ENCODE data around the gene ITPK1. TPM values are rescaled to one million over a fixed set of nuclear protein-coding genes. Genes with fewer than 3 reads are reported as not detected.

The ITPK1 gene
- total and polyA plus RNA-seq, 2 donors (not counting 3 experiments of a cell fraction or from before 2014, with no cell fraction given), result 39.6 to 51.8 TPM

DNA sequence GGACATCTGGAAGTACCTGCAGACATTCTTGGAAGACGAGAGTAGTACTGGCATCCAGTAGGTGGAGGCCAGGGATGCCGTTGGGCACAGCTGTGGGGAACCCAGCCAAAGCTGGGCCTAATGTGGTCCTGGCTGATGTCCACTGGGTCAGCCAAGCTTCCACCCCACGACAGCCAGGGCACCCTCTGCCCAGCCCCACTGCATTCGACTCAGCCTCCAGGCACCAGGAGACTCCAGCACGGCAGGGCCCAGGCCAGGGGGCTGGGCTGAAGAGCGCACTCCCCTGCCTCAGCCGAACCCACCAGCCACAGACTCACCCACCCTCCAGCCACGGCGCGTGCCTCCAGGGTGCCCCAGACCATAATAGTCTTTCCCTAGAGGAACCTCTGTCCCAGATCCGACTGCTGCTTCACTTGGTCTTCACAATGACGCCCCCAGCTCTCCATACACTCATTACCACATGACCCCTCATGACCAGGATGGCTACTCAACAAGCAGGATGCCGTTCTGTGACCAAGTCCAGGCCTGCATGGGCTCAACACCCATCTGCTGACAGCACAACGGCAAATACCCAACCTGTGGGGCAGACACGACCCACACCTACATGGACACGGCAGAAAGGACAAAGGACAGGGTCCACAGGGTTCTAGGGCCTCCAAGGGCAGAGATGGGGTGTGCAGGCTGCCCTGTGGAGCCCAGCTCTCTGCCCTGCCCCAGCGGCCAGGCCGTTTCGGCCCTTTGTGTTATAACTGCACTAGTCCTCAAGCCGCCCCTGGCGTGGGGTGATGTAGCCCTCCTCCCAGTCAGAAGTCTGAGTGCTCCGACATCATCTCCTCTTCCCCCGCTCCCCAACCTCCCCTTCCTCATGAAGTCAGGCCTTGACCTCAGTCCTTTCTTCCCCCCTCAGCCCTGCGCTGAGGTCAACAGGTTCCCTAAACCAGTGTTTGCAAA is 22.8 kb downstream of the ITPK1 start:
- FAIRE-seq (no peak), DNase-seq (ENCODE audit: low read depth, low spot score) (no peak)
- Histone ChIP-seq H3K9ac (replicated peaks; ENCODE audit: extremely low read depth, insufficient read depth, low read length) (no peak overlapping the region), H3K36me3 (ENCODE audit: control insufficient read depth in 2 of 2, extremely low read depth in 1 of 2, insufficient read depth in 2 of 2, low read length in 2 of 2) (no peaks in the 10 kb centered on the region), H2AFZ (ENCODE audit: low read depth, low read length) (no peak overlapping the region), H3K4me3 (replicated peaks in 1 of 3; ENCODE audit: insufficient read depth in 1 of 3, low read depth in 1 of 3, low read length in 3 of 3) (no peak overlapping the region), H3K4me2 (ENCODE audit: insufficient read depth, low read length) (no peak overlapping the region), H4K20me1 (replicated peaks; ENCODE audit: control insufficient read depth, extremely low read depth, insufficient read depth, low read length) (no peaks in the 10 kb centered on the region), H3K4me1 (ENCODE audit: control insufficient read depth, extremely low read depth, insufficient read depth, low read length) (no peaks in the 10 kb centered on the region), H3K27me3 (ENCODE audit: control insufficient read depth in 2 of 2, insufficient read depth in 2 of 2, low read length in 2 of 2) (no peaks in the 10 kb centered on the region), H3K27ac (ENCODE audit: insufficient read depth, low read depth, low read length) (no peak overlapping the region), H3K9me1 (replicated peaks; ENCODE audit: control insufficient read depth, extremely low read depth, insufficient read depth, low read length) (no peaks in the 10 kb centered on the region), H3K9me3 (replicated peaks; ENCODE audit: control insufficient read depth, insufficient read depth, low read length) (no peaks in the 10 kb centered on the region), H3K79me2 (ENCODE audit: control insufficient read depth, insufficient read depth, low read length) (no peaks in the 10 kb centered on the region)
- no peak for TF ChIP-seq JUN (IDR thresholded peaks at IDR 0.05; ENCODE audit: borderline replicate concordance, insufficient read depth, insufficient read length, low read depth)
- TF ChIP-seq POLR2AphosphoS5 (IDR thresholded peaks at IDR 0.05; ENCODE audit: insufficient read depth, low read depth, low read length), result no peak
- TF ChIP-seq MYC (IDR thresholded peaks at IDR 0.05; ENCODE audit: low read depth, low read length), result no peak
- TF ChIP-seq GATA2 (IDR thresholded peaks at IDR 0.05; ENCODE audit: insufficient read depth, insufficient read length, low read depth, low read length), result no peak
- no peak for TF ChIP-seq POLR2A (IDR thresholded peaks at IDR 0.05; ENCODE audit: low read depth, low read length)
- no peak for TF ChIP-seq EZH2 (IDR thresholded peaks at IDR 0.05; ENCODE audit: borderline replicate concordance, low read depth, low read length, severe bottlenecking)
- TF ChIP-seq FOS (IDR thresholded peaks at IDR 0.05; ENCODE audit: borderline replicate concordance, insufficient read depth, low read length), result no peak
- TF ChIP-seq, protein P1, sequence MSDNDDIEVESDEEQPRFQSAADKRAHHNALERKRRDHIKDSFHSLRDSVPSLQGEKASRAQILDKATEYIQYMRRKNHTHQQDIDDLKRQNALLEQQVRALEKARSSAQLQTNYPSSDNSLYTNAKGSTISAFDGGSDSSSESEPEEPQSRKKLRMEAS (IDR thresholded peaks at IDR 0.05; ENCODE audit: insufficient read depth, insufficient read length), result no peak
- TF ChIP-seq, protein P2, sequence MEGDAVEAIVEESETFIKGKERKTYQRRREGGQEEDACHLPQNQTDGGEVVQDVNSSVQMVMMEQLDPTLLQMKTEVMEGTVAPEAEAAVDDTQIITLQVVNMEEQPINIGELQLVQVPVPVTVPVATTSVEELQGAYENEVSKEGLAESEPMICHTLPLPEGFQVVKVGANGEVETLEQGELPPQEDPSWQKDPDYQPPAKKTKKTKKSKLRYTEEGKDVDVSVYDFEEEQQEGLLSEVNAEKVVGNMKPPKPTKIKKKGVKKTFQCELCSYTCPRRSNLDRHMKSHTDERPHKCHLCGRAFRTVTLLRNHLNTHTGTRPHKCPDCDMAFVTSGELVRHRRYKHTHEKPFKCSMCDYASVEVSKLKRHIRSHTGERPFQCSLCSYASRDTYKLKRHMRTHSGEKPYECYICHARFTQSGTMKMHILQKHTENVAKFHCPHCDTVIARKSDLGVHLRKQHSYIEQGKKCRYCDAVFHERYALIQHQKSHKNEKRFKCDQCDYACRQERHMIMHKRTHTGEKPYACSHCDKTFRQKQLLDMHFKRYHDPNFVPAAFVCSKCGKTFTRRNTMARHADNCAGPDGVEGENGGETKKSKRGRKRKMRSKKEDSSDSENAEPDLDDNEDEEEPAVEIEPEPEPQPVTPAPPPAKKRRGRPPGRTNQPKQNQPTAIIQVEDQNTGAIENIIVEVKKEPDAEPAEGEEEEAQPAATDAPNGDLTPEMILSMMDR (IDR thresholded peaks at IDR 0.05; ENCODE audit: extremely low read depth in 1 of 2, insufficient read depth in 1 of 2, low read depth in 1 of 2, low read length in 2 of 2), result no peak
- ChIA-PET CTCF (interaction anchor here (1.4 kb wide), 1 partner anchor 20 kb away, joined by 5 read pairs; no protein-coding TSS in a partner anchor), POLR2A (no interaction called here)
- intact Hi-C loops (cut with micrococcal nuclease) (no loop called here), dilution Hi-C loops (cut with MboI; ENCODE audit: extremely low pct_ligation_motif_present, low sequenced_read_pairs) (no loop called here)
- BruUV-seq (replicated peaks), result no TSS peak
